ENCODE measurements around the gene B3GNT2.

B3GNT2 gene

GRCh38 chr2:62248226-62248625, 52.3 kb downstream of the B3GNT2 start:
- DNase-seq, result no peak

GRCh38 chr2:62250239-62250638, 54.3 kb downstream of the B3GNT2 start:
- DNase-seq, result no peak

- no peak for DNase-seq
These were observed 58.7 kb downstream of the B3GNT2 start for GRCh38 chr2:62254424-62255266.

- DNase-seq, result no peak
These were observed 61.6 kb downstream of the B3GNT2 start for GRCh38 chr2:62257466-62257865.

- no peak for DNase-seq
These were observed 67.3 kb downstream of the B3GNT2 start for GRCh38 chr2:62263076-62263715.

GRCh38 chr2:62264186-62264585, 68.3 kb downstream of the B3GNT2 start:
- DNase-seq, result peak; percentile 36

GRCh38 chr2:62265106-62265505, 69.2 kb downstream of the B3GNT2 start:
- DNase-seq, result peak; percentile 89

GRCh38 chr2:62266433-62267038, 70.6 kb downstream of the B3GNT2 start:
- DNase-seq, result peak; percentile 72

GRCh38 chr2:62267696-62268095, 71.8 kb downstream of the B3GNT2 start:
- DNase-seq, result peak; percentile 79

GRCh38 chr2:62268681-62269188, 72.8 kb downstream of the B3GNT2 start:
- DNase-seq, result peak; percentile 37

- DNase-seq, result no peak
These were observed 74.8 kb downstream of the B3GNT2 start for GRCh38 chr2:62270728-62271127.
